ENCODE results near the gene POU6F2. TPM values are rescaled to one million over a fixed set of nuclear protein-coding genes. Genes with fewer than 3 reads are reported as not detected.

The POU6F2 gene
- total RNA-seq, 4 donors from 2014 or later: not detected

DNA sequence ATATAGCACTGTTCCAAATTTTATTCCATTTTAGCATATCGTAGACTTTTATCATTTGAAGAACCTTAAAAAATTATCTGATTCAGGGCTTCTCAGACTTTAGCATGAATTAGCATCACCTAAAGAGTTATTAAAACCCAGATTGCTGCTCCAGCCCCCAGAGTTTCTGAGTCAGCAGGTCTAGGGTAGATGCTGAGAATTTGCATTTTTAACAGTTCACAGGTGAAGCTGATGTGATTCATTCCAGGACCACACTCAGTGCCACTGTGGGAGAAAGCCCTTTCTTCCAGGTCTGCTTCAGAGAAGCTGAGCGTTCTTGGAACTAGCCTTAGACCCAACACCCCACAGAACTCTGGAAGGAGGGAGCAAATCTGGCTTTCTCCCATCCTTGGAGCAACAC is 414.4 kb downstream of the POU6F2 start:
- in situ Hi-C loops (cut with MboI; ENCODE audit: low sequenced_read_pairs in 4 of 4) (no loop called here), intact Hi-C loops (cut with DNase I; ENCODE audit: low total_unique reads) (no loop called here)
- no peaks in the 10 kb centered on the region for H3K4me1 ChIP-seq
- ATAC-seq: no peak
- no peak overlapping the region for H3K27ac ChIP-seq
- no peaks in the 10 kb centered on the region for H3K27me3 ChIP-seq
- H3K9me3 ChIP-seq: no peaks in the 10 kb centered on the region
- TF ChIP-seq POLR2A (IDR thresholded peaks at IDR 0.05): no peak
- TF ChIP-seq, protein P1, sequence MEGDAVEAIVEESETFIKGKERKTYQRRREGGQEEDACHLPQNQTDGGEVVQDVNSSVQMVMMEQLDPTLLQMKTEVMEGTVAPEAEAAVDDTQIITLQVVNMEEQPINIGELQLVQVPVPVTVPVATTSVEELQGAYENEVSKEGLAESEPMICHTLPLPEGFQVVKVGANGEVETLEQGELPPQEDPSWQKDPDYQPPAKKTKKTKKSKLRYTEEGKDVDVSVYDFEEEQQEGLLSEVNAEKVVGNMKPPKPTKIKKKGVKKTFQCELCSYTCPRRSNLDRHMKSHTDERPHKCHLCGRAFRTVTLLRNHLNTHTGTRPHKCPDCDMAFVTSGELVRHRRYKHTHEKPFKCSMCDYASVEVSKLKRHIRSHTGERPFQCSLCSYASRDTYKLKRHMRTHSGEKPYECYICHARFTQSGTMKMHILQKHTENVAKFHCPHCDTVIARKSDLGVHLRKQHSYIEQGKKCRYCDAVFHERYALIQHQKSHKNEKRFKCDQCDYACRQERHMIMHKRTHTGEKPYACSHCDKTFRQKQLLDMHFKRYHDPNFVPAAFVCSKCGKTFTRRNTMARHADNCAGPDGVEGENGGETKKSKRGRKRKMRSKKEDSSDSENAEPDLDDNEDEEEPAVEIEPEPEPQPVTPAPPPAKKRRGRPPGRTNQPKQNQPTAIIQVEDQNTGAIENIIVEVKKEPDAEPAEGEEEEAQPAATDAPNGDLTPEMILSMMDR (IDR thresholded peaks at IDR 0.05 in 4 of 5, conservative IDR thresholded peaks at IDR 0.05 in 1 of 5): no peak
- H3K4me3 ChIP-seq: no peak overlapping the region
- no peak for DNase-seq
- no peaks in the 10 kb centered on the region for H3K36me3 ChIP-seq

DNA sequence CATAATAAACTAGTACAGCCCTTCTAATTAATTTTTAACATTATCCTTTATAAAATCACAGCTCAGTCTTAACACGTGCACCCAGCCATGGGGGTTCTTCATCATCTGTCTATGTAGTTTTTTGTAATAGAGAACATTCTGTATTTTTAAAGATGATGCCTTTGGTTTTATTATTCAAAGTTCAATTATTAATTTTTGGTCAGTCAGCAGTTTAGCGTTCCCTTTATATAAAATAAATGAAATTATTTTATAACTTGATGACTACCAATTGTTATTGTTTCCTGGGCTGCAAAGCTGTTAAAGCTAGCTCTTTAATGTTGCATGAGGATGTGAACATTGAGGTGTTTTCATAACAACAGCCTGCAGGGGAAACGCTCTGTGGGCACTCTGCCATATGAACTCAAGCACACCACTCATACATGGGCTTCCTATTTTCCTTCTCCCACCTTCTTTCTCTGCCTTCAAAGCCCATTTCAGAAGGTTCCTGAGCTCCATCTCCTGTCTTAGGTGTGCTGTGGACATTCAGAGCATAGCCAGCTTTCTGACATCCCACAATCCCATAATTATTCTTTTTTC is 416.5 kb downstream of the POU6F2 start:
- DNase-seq: no peak
- no peak for TF ChIP-seq POLR2A (IDR thresholded peaks at IDR 0.05)
- TF ChIP-seq, protein P1 (IDR thresholded peaks at IDR 0.05 in 4 of 5, conservative IDR thresholded peaks at IDR 0.05 in 1 of 5): no peak
- Histone ChIP-seq H3K27me3 (no peaks in the 10 kb centered on the region), H3K4me3 (no peak overlapping the region), H3K27ac (no peak overlapping the region), H3K9me3 (no peaks in the 10 kb centered on the region), H3K36me3 (no peaks in the 10 kb centered on the region), H3K4me1 (no peaks in the 10 kb centered on the region)
- intact Hi-C loops (cut with DNase I; ENCODE audit: low total_unique reads): no loop called here
- in situ Hi-C loops (cut with MboI; ENCODE audit: low sequenced_read_pairs in 4 of 4): no loop called here
- no peak for ATAC-seq

DNA sequence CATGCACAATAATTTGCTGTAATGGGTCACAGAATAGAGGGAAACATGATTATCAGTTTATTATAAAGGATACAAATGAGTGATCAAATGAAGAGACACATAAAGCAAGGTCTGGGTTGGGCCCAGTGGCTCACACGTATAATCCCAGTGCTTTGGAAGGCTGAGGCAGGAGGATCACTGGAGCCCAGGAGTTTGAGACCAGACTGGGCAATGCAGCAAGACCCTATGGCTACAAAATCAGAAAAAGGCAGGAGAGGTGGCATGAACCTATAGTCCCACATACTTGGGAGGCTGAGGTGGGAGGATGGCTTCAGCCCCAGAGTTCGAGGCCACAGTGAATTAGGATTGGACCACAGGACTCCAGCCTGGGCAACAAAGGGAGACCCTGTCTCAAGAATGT is 421.7 kb downstream of the POU6F2 start:
- Histone ChIP-seq H3K4me3 (no peak overlapping the region), H3K27me3 (no peaks in the 10 kb centered on the region), H3K36me3 (no peaks in the 10 kb centered on the region), H3K4me1 (no peaks in the 10 kb centered on the region), H3K27ac (no peak overlapping the region), H3K9me3 (no peaks in the 10 kb centered on the region)
- intact Hi-C loops (cut with DNase I; ENCODE audit: low total_unique reads): no loop called here
- DNase-seq (no peak), ATAC-seq (no peak)
- TF ChIP-seq POLR2A (IDR thresholded peaks at IDR 0.05): no peak
- TF ChIP-seq, protein P1 (IDR thresholded peaks at IDR 0.05 in 4 of 5, conservative IDR thresholded peaks at IDR 0.05 in 1 of 5): no peak
- in situ Hi-C loops (cut with MboI; ENCODE audit: low sequenced_read_pairs in 4 of 4): no loop called here

DNA sequence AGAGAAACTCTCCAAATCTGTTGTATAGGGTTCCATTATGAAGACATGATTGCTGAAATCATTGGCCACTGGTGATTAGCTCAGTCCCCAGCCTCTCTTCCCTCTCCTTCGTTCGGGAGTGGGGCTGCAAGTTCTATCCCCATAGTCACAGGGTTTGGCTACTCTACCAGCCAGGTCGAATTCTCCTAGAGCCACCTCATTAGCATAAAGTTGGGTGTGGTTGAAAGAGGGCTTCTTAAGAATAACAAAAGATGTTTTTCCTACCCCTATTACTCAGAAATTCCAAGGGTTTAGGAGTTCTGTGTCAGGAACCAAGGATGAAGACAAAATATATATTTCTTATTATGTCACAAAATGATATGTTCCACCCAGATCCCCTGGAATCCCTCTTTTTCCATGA is 422.3 kb downstream of the POU6F2 start:
- DNase-seq: no peak
- H3K9me3 ChIP-seq: no peaks in the 10 kb centered on the region
- intact Hi-C loops (cut with DNase I; ENCODE audit: low total_unique reads): no loop called here
- no peak overlapping the region for H3K4me3 ChIP-seq
- no peak for ATAC-seq
- no peak for TF ChIP-seq POLR2A (IDR thresholded peaks at IDR 0.05)
- TF ChIP-seq, protein P1 (IDR thresholded peaks at IDR 0.05 in 4 of 5, conservative IDR thresholded peaks at IDR 0.05 in 1 of 5): no peak
- in situ Hi-C loops (cut with MboI; ENCODE audit: low sequenced_read_pairs in 4 of 4): no loop called here
- no peaks in the 10 kb centered on the region for H3K27me3 ChIP-seq
- H3K27ac ChIP-seq: no peak overlapping the region
- H3K36me3 ChIP-seq: no peaks in the 10 kb centered on the region
- H3K4me1 ChIP-seq: no peaks in the 10 kb centered on the region

DNA sequence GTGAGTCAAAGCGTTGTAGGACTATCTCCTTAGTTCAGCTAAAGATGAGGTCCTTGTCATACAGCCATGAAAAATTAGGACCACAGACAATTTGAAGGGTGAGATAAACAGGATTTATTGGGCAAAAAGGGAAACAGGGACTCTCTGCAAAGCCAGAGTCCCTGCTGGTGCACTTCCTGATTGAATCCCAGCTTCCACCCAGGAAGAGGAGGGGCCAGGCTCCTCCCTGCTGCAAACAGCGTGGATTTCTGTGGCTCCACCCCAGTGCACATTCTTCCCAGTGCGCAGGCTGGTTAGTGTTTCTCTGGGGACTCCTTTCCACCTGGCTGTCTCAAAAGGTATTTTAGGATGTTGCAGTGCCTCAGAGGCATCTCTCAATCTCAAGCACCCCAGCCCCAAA is 423.1 kb downstream of the POU6F2 start:
- TF ChIP-seq, protein P1 (IDR thresholded peaks at IDR 0.05 in 4 of 5, conservative IDR thresholded peaks at IDR 0.05 in 1 of 5): no peak
- no peak for TF ChIP-seq POLR2A (IDR thresholded peaks at IDR 0.05)
- Histone ChIP-seq H3K36me3 (no peaks in the 10 kb centered on the region), H3K4me1 (no peaks in the 10 kb centered on the region), H3K27me3 (no peaks in the 10 kb centered on the region), H3K27ac (no peak overlapping the region), H3K4me3 (no peak overlapping the region), H3K9me3 (no peaks in the 10 kb centered on the region)
- intact Hi-C loops (cut with DNase I; ENCODE audit: low total_unique reads) (no loop called here), in situ Hi-C loops (cut with MboI; ENCODE audit: low sequenced_read_pairs in 4 of 4) (no loop called here)
- DNase-seq: no peak
- no peak for ATAC-seq
